Measurements from ENCODE around the gene NME3. TPM values are rescaled to one million over a fixed set of nuclear protein-coding genes. Genes with fewer than 3 reads are reported as not detected.
A peak's percentile ranks its signal among the peaks of the same experiment; 100 is the strongest.

The NME3 gene
- total and polyA plus RNA-seq, 9 of the 15 experiments (the other 6 are each of a cell fraction or from before 2014, with no cell fraction given): 0.68 to 76.3 (median 11.5) TPM

GRCh38 chr16:1726661-1727502 is 44.5 kb downstream of the NME3 start:
- no peak for TF ChIP-seq CREB3L1 (IDR thresholded peaks at IDR 0.05; ENCODE audit: borderline replicate concordance, low read depth)
- no peak for TF ChIP-seq TRIM25 (IDR thresholded peaks at IDR 0.05; ENCODE audit: borderline replicate concordance)
- TF ChIP-seq DPF2 (IDR thresholded peaks at IDR 0.05): no peak
- peak; percentile 37; the same call in 1 of the 2 replicates for TF ChIP-seq POLR2G (IDR thresholded peaks at IDR 0.05; ENCODE audit: low read depth, low read length)
- H2AFZ ChIP-seq (ENCODE audit: low read depth, low read length): no peak overlapping the region
- ChIA-PET POLR2A (interaction anchor here (0.6 kb wide), 1 partner anchor 73 kb away, joined by 3 read pairs; no protein-coding TSS in a partner anchor), CTCF (ENCODE audit: low intra/inter-chr PET ratio) (no interaction called here)
- no peaks in the 10 kb centered on the region for H3K9me3 ChIP-seq (replicated peaks; ENCODE audit: control insufficient read depth, insufficient read depth, low read depth, low read length)
- peak overlapping the region in 1 of 2 experiments; percentile 37; a peak in 1 of 4 replicates for H3K9ac ChIP-seq (ENCODE audit: insufficient read depth in 1 of 2, low read depth in 2 of 2, low read length in 2 of 2)
- BruUV-seq (replicated peaks): no TSS peak
- 95% methylated on average over 29 of the region's 32 CpGs for WGBS (ENCODE audit: insufficient coverage, low coverage, missing lambda C conversion rate)
- no peak for ATAC-seq
- H3K27me3 ChIP-seq (ENCODE audit: control insufficient read depth in 2 of 2, insufficient read depth in 2 of 2, low read length in 2 of 2): no peaks in the 10 kb centered on the region
- H3K27ac ChIP-seq (ENCODE audit: extremely low read depth, low read depth, low read length): no peak overlapping the region
- DNase-seq (ENCODE audit: extremely low read depth in 1 of 4, low spot score in 3 of 4): no peak
- no peak for FAIRE-seq
- H3K9me1 ChIP-seq (ENCODE audit: control insufficient read depth, insufficient read depth, low read length): no peaks in the 10 kb centered on the region
- peaks cover 47% of the 10 kb centered on the region; the same call in 2 of the 3 replicates for H3K36me3 ChIP-seq (ENCODE audit: control insufficient read depth, insufficient read depth, low read length)
- H4K20me1 ChIP-seq (replicated peaks; ENCODE audit: control insufficient read depth, insufficient read depth, low read length): no peaks in the 10 kb centered on the region; the same call in 1 of the 2 replicates
- H3K4me3 ChIP-seq: no peak overlapping the region
- intact Hi-C loops (cut with micrococcal nuclease): no loop called here
- in situ Hi-C loops (cut with MboI): no loop called here
- peaks cover 21% of the 10 kb centered on the region for H3K79me2 ChIP-seq (ENCODE audit: control insufficient read depth, insufficient read depth, low read length)
- H3K4me2 ChIP-seq (ENCODE audit: insufficient read depth, low read length): no peak overlapping the region
- H3K4me1 ChIP-seq (replicated peaks in 1 of 2; ENCODE audit: control insufficient read depth in 2 of 2, insufficient read depth in 2 of 2, low read length in 2 of 2): peaks cover 9 to 18% of the 10 kb centered on the region in 2 experiments; a peak in 3 of 5 replicates
